NCI-H2029 (cell line): ENCODE measurements around the gene TRAIP.
A peak's percentile ranks its signal among the peaks of the same experiment; 100 is the strongest.
"Not testable (repeated sequence)": the region's sequence is repeated elsewhere in the genome, so short reads cannot be mapped to it uniquely, and the experiment has no call there.

Source experiments
- DNase-seq: peaks from one replicate; lab custom pipeline; 2025; lab: John Stamatoyannopoulos, UW

The TRAIP gene

DNA sequence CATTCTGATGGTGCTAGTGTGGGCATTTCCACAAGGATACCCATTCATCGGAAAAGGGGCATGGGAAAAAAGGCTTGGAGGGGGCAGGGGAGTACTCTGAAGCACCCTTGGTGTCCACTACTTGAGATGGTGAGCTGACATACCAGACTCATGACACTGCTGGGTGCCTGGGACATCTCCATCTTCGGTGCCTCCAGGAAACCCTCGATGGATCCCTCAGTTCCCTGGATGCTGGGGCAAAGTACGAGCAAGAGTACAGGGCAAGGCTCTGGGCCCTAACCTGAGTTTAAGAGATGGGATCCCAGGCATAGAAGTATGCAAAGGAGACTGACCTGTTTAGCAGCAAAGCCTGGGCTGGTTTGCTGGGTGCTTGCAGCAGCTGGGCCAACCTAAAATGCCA, 64.8 kb downstream of the TRAIP start:
- DNase-seq: no peak

DNA sequence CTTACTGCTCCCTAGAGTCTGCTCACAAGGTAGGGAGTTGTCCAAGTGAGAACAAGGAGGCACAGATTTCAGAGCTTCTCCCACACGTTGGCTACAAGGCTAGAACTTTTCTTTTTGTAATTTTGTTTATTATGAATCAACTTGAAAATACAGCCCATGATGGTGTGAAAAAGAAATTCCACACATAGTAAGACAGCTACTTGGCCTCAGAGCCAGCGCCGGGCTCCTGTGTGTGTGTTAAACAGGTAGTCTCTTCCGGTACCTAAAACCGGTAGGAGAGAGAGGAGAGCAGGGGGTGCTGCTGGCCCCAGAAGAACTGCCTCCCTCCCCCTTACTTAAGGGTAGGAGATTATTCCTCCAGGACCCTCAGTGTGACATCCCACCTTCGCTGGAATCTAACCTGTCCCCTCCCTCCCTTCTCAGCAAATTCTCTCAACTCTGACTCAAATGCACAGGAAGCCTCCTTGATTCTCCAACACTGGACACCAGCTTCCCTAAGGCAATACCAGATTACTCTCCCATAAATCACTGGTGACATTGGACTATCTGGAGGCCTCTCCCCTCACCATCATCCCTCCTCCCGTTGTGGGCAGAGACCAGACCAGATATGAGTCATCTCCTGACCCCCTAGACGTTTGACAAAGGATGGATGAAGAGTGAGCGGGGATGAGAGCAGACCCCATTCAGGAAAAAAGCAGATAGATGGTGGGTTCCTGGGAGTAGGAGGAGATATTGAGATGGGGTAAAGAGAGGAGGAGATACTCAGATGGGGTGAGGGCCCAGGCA, 65.5 kb downstream of the TRAIP start:
- DNase-seq: no peak

DNA sequence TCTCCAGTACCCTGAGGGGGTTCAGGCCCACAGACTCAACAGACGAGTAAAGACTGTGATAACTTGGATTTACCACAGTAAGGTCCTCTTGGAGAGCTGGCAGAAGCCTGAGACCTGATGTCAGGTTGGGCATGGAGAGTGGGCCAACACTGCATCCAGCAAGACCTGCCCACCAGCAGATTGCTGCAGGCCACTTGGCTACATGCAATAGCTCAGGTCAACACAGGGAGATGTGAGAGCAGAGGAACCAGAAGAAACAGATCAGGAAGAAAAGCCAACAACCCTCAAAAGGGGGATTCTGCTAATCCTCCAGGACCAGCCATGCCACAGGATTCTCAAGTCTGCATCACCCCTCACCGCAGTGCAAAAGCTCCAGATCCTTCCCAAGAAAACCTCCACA, 68.3 kb downstream of the TRAIP start:
- no peak for DNase-seq

DNA sequence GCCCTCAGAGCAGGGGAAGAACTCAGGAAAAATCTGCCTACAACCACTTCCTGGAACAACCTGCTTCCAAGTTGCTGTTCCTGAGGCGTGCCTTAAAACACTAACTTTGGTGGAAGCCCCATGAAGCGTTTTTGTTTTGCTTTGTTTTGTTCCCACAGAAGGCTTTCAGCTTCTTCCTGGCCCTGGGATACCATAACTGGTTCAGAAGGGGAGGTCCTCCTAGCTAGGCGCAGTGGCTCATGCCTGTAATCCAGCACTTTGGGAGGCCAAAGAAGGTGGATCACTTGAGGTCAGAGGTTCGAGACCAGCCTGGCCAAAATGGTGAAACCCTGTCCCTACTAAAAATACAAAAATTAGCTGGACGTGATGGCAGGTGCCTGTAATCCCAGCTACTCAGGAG, 68.8 kb downstream of the TRAIP start:
- no peak for DNase-seq

DNA sequence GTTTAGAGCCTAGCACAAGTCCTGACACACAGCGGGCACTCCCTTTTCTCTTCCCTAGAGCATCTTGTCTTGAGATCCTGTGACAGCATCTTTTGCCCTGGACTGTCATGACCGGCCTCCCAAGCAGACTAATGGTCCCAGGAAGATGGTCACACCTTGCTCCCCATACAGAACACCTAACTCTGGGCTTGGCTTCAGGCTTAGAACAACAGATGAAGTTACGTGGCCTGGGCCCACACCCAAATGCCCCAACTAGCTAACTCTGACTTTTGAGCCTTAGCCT, 69.2 kb downstream of the TRAIP start:
- DNase-seq: no peak

DNA sequence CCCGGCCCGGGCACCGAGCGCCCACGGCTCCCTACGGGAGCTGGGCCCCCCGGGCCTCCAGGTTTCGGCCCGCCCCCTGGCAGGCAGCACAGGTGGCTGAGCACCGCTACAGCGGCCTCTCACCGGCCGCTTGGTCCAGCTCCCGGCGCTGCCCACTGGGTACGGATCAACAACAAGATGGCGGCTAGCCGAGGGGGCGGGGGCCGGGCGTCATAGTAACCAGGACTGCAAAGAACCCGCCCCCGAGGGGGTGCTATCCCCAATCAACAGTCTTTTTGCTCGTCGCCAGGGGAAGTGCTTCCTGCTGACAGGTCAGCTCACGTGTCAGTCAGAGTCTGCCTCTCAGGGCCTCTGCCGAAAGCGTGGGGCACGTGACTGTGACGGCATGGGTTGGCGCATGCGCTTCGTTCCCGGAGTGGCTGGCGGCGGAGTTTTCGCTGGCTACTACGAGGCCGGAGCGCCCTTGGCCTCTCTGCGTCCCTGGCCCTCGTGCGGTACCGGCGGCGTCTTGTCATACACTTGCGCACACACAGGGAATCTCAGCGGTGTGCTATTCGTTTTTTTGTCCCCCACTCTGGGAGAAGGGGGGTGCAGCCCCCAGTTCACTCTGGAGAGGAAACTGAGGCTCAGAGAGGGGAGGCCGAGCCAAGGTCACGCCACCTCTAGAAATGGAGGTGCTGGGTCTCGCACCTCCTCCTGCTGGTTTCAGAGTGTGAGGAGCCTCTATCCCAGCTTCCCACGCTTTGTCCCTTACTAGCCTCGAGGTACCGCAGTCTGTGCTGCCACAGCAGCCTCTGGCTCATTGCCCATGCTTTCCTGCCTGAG, 69.8 kb downstream of the TRAIP start, which contains the start of gene IP6K1:
Gene IP6K1, minus strand, starts transcription at position 186 of the 825 bp plus-strand sequence. CDS start 38,502 bp downstream, outside the sequence.
- DNase-seq: peak; percentile 98

DNA sequence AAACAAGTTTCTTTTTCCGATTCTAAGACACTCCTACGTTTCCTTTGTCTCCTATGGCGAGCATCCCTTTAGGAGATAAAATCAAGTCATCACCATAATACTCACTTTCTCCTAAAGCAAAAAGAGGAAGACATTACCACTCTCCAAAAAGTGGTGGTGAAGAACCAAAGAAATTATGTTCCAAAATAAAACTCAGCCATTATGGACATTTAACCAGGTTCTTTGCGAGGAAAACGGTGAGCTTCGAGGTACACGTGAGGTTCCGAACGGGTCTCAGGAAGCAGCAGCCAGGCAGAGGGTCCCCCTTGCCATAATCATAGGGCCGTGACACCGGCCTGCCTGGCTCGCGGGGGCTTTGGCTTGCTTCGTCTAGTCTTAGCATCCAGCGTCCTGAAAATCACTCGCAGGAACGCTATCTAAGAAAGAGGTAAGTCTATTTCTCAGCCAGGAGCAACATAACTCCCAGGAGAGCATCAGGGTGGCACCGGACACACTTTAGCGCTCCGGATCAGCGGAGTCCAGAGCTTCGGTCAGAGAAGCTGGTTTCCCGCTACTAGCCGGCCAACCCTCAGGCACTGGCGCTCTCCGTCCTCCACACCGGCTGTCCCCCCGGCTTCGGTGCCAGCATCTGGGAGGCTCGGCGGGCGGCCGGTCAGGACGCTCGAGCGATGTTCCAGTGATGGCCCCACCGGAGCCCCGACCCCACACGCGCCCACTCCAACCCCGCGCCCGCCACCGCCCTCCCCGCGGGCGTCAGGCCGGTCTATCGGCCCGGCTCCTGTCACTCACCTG, 70.6 kb downstream of the TRAIP start:
- no peak for DNase-seq

DNA sequence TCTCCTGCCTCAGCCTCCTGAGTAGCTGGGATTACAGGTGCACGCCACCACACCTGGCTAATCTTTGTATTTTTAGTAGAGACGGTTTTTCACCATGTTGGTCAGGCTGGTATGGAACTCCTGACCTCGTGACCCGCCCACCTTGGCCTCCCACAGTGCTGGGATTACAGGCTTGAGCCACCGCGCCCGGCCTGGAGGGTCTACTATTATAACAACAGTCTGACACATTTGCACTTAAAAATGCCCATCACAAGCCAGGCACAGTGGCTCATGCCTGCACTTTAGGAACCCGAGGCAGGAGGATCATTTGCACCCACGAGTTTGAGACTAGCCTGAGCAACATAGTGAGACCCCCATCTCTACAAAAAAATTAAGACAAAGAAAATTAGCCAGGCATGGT, 74.1 kb downstream of the TRAIP start:
- DNase-seq: not testable (repeated sequence)

DNA sequence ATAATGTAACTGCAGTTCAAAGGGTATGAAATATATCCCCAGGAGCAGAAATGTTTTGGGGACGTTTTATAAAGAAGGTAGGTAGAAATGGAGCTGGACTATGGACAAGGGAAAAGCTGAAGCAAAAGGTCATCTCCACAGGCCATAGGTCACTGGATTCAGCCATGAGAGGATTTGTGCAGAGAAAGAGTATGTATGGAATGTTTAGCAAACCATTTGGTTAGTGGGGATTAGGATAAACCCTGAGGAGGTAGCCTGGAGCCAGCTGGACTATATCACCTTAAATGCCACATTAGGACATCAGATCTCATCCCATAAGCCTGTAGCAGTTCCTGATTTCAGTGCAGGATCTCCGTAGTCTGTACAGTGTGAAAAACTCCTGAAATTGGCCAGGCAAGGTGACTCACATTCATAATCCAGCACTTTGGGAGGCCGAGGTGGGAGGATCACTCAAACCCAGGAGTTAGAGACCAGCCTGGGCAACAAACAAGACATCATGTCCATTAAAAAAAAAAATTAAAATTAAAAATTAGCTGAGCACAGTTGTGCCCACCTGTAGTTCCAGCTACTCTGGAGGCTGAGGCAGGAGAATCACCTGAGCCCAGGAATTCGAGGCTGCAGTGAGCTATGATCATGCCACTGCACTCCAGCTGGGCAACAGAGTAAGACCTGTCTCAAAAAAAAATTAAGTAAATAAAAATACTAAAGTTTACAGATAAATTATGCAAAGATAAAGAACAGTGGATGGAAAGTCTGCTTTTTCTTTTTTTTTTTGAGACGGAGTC, 74.8 kb downstream of the TRAIP start:
- no peak for DNase-seq

DNA sequence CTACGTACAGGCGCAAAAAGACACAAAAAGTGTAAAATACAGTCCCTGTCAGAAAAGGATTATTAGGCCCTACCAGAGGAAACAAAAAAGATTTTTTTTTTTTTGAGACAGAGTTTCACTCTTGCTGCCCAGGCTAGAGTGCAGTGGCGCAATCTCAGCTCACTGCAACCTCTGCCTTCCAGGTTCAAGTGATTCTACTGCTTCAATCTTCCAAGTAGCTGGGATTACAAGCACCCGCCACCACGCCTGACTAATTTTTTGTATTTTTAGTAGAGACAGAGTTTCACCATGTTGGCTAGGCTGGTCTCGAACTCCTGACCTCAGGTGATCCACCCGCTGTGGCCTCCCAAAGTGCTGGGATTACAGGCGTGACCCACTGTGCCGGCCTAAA, 75.4 kb downstream of the TRAIP start:
- DNase-seq: not testable (repeated sequence)

DNA sequence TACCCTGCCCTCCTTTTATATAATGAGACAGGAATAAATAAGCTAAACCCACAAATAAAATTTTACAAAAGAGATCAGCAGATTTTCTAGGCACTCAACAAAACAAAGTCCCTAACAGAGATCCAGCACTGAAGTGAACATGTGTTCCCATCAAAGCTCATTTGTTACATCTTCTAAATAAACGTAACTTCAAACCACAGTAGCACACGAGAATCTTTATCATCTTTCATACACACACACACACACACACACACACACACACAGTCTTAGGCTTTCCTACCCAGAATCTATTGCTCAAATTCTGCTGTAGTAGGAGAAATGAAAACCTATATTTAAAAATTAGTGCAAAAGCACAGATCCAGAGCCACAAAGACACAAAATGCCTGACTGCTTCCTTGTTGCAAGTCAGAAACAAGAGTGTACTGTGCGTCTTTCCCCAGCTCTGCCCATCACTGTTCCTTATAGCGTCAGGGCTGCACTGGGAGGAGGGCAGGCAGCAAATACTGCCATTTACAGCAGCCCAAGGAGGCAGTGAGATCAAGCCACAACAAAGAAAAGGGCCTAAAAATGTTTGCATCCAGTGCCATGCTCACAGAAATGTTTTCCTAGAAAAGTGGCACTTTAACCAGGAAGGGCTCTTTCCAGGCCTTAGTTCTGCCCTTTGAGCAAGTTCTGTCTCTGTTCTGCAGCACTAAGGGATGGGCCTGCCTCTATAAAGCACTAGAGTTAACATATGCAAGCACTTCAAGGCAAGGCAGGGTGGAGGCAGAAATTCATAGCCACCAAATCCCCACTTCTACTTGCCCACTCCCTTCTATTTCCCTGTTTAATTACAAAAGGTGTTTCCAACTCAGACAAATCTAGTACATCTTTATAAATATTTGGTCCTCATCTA, 76.0 kb downstream of the TRAIP start:
- no peak for DNase-seq

DNA sequence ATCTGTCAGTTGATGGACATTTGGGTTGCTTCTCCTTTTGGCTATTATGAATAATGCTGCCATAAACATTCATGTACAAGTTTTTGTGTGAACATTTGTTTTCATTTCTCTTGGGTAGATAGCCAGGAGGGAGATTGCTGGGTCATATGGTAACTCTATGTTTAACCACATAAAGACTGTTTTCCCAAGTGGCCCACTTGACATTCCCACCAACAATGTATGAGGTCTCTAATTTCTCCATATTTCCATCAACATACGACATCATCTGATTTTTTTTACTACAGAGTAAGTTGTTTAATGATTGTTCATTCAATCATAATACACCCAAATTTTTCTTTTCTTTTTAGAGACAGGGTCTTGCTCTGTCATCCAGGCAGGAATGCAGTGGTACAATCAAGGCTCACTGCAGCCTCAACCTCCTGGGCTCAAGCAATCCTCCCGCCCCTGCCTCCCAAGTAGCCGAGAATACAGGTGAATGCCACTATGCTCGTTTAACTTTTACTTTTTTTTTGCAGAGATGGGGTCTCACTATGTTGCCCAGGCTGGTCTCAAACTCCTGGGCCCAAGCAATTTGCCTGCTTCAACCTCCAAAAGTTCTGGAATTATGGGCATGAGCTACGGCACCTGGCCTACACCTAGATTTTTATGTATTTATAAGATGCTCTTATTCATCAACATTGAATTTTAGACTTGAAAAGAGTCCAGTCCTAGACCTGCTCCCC, 76.8 kb downstream of the TRAIP start:
- DNase-seq: peak; percentile 5
